ENCODE data around the gene PELI2. TPM values are rescaled to one million over a fixed set of nuclear protein-coding genes. Genes with fewer than 3 reads are reported as not detected.

PELI2 gene
- polyA plus RNA-seq, 1 donor = 25.7 TPM

GRCh38 chr14:56235388-56235787, 117.2 kb downstream of the PELI2 start:
- H3K4me3 ChIP-seq (ENCODE audit: low read length) = no peak overlapping the region
- no CpG with 5 or more reads among the region's 4 CpGs for WGBS (ENCODE audit: insufficient coverage, low lambda C conversion rate)
- H3K27ac ChIP-seq (ENCODE audit: low read length) = no peak overlapping the region
- no peaks in the 10 kb centered on the region for H3K36me3 ChIP-seq (ENCODE audit: control insufficient read depth, insufficient read depth, low read length)
- DNase-seq = no peak
- H3K9me3 ChIP-seq (ENCODE audit: control insufficient read depth, low read depth, low read length) = no peaks in the 10 kb centered on the region
- H3K27me3 ChIP-seq (ENCODE audit: control insufficient read depth, insufficient read depth, low read length) = no peaks in the 10 kb centered on the region
- H3K4me1 ChIP-seq (ENCODE audit: control insufficient read depth, insufficient read depth, low read length) = no peaks in the 10 kb centered on the region

- no peak for DNase-seq
- H3K4me1 ChIP-seq (ENCODE audit: control insufficient read depth, insufficient read depth, low read length) = no peaks in the 10 kb centered on the region
- H3K27ac ChIP-seq (ENCODE audit: low read length) = no peak overlapping the region
- H3K9me3 ChIP-seq (ENCODE audit: control insufficient read depth, low read depth, low read length) = no peaks in the 10 kb centered on the region
- H3K36me3 ChIP-seq (ENCODE audit: control insufficient read depth, insufficient read depth, low read length) = no peaks in the 10 kb centered on the region
- no peaks in the 10 kb centered on the region for H3K27me3 ChIP-seq (ENCODE audit: control insufficient read depth, insufficient read depth, low read length)
- WGBS (ENCODE audit: insufficient coverage, low lambda C conversion rate) = no CpG with 5 or more reads among the region's 2 CpGs
- no peak overlapping the region for H3K4me3 ChIP-seq (ENCODE audit: low read length)
These were observed 119.2 kb downstream of the PELI2 start for GRCh38 chr14:56237398-56237797.

- no peak for DNase-seq
- Histone ChIP-seq H3K9me3 (ENCODE audit: control insufficient read depth, low read depth, low read length) (no peaks in the 10 kb centered on the region), H3K27ac (ENCODE audit: low read length) (no peak overlapping the region), H3K27me3 (ENCODE audit: control insufficient read depth, insufficient read depth, low read length) (no peaks in the 10 kb centered on the region), H3K4me1 (ENCODE audit: control insufficient read depth, insufficient read depth, low read length) (no peaks in the 10 kb centered on the region), H3K4me3 (ENCODE audit: low read length) (no peak overlapping the region), H3K36me3 (ENCODE audit: control insufficient read depth, insufficient read depth, low read length) (no peaks in the 10 kb centered on the region)
- WGBS (ENCODE audit: insufficient coverage, low lambda C conversion rate) = 97% methylated on average over 4 of the region's 6 CpGs
These were observed 123.2 kb downstream of the PELI2 start for GRCh38 chr14:56241461-56241860.

- Histone ChIP-seq H3K27ac (ENCODE audit: low read length) (no peak overlapping the region), H3K4me3 (ENCODE audit: low read length) (no peak overlapping the region), H3K36me3 (ENCODE audit: control insufficient read depth, insufficient read depth, low read length) (no peaks in the 10 kb centered on the region), H3K27me3 (ENCODE audit: control insufficient read depth, insufficient read depth, low read length) (no peaks in the 10 kb centered on the region), H3K9me3 (ENCODE audit: control insufficient read depth, low read depth, low read length) (no peaks in the 10 kb centered on the region), H3K4me1 (ENCODE audit: control insufficient read depth, insufficient read depth, low read length) (no peaks in the 10 kb centered on the region)
- WGBS (ENCODE audit: insufficient coverage, low lambda C conversion rate) = no CpG with 5 or more reads among the region's 2 CpGs
- no peak for DNase-seq
These were observed 124.9 kb downstream of the PELI2 start for GRCh38 chr14:56243110-56243509.

GRCh38 chr14:56244138-56244789, 126.1 kb downstream of the PELI2 start:
- DNase-seq = no peak
- 77% methylated on average over 3 of the region's 5 CpGs for WGBS (ENCODE audit: insufficient coverage, low lambda C conversion rate)
- no peak overlapping the region for H3K27ac ChIP-seq (ENCODE audit: low read length)

GRCh38 chr14:56247495-56248200, 129.4 kb downstream of the PELI2 start:
- Histone ChIP-seq H3K27ac (ENCODE audit: low read length) (no peak overlapping the region), H3K36me3 (ENCODE audit: control insufficient read depth, insufficient read depth, low read length) (peaks cover 4% of the 10 kb centered on the region), H3K27me3 (ENCODE audit: control insufficient read depth, insufficient read depth, low read length) (no peaks in the 10 kb centered on the region), H3K4me3 (ENCODE audit: low read length) (no peak overlapping the region), H3K4me1 (ENCODE audit: control insufficient read depth, insufficient read depth, low read length) (no peaks in the 10 kb centered on the region), H3K9me3 (ENCODE audit: control insufficient read depth, low read depth, low read length) (no peaks in the 10 kb centered on the region)
- 100% methylated on average over 1 of the region's 5 CpGs for WGBS (ENCODE audit: insufficient coverage, low lambda C conversion rate)
- DNase-seq = no peak

More at GRCh38 chr14:56244138-56244789, 126.1 kb downstream of the PELI2 start:
- Histone ChIP-seq H3K4me3 (ENCODE audit: low read length) (no peak overlapping the region), H3K27me3 (ENCODE audit: control insufficient read depth, insufficient read depth, low read length) (no peaks in the 10 kb centered on the region), H3K36me3 (ENCODE audit: control insufficient read depth, insufficient read depth, low read length) (no peaks in the 10 kb centered on the region), H3K4me1 (ENCODE audit: control insufficient read depth, insufficient read depth, low read length) (no peaks in the 10 kb centered on the region), H3K9me3 (ENCODE audit: control insufficient read depth, low read depth, low read length) (no peaks in the 10 kb centered on the region)

GRCh38 chr14:56248442-56248841, 130.2 kb downstream of the PELI2 start:
- H3K27ac ChIP-seq (ENCODE audit: low read length) = no peak overlapping the region
- no CpG with 5 or more reads among the region's 5 CpGs for WGBS (ENCODE audit: insufficient coverage, low lambda C conversion rate)
- H3K4me1 ChIP-seq (ENCODE audit: control insufficient read depth, insufficient read depth, low read length) = no peaks in the 10 kb centered on the region
- no peaks in the 10 kb centered on the region for H3K27me3 ChIP-seq (ENCODE audit: control insufficient read depth, insufficient read depth, low read length)
- H3K4me3 ChIP-seq (ENCODE audit: low read length) = no peak overlapping the region
- H3K36me3 ChIP-seq (ENCODE audit: control insufficient read depth, insufficient read depth, low read length) = peaks cover 4% of the 10 kb centered on the region
- no peaks in the 10 kb centered on the region for H3K9me3 ChIP-seq (ENCODE audit: control insufficient read depth, low read depth, low read length)
- DNase-seq = no peak

- H3K36me3 ChIP-seq (ENCODE audit: control insufficient read depth, insufficient read depth, low read length) = no peaks in the 10 kb centered on the region
- no peak overlapping the region for H3K4me3 ChIP-seq (ENCODE audit: low read length)
- H3K4me1 ChIP-seq (ENCODE audit: control insufficient read depth, insufficient read depth, low read length) = no peaks in the 10 kb centered on the region
- no peak for DNase-seq
- no peak overlapping the region for H3K27ac ChIP-seq (ENCODE audit: low read length)
- 81% methylated on average over 3 of the region's 4 CpGs for WGBS (ENCODE audit: insufficient coverage, low lambda C conversion rate)
- no peaks in the 10 kb centered on the region for H3K27me3 ChIP-seq (ENCODE audit: control insufficient read depth, insufficient read depth, low read length)
- peaks cover 2% of the 10 kb centered on the region for H3K9me3 ChIP-seq (ENCODE audit: control insufficient read depth, low read depth, low read length)
These were observed 142.8 kb downstream of the PELI2 start for GRCh38 chr14:56261046-56261445.

- Histone ChIP-seq H3K4me1 (ENCODE audit: control insufficient read depth, insufficient read depth, low read length) (no peaks in the 10 kb centered on the region), H3K27me3 (ENCODE audit: control insufficient read depth, insufficient read depth, low read length) (no peaks in the 10 kb centered on the region), H3K9me3 (ENCODE audit: control insufficient read depth, low read depth, low read length) (peaks cover 2% of the 10 kb centered on the region), H3K36me3 (ENCODE audit: control insufficient read depth, insufficient read depth, low read length) (no peaks in the 10 kb centered on the region), H3K4me3 (ENCODE audit: low read length) (no peak overlapping the region), H3K27ac (ENCODE audit: low read length) (no peak overlapping the region)
- WGBS (ENCODE audit: insufficient coverage, low lambda C conversion rate) = no CpG with 5 or more reads among the region's 3 CpGs
- no peak for DNase-seq
These were observed 144.3 kb downstream of the PELI2 start for GRCh38 chr14:56262530-56262929.

- Histone ChIP-seq H3K27ac (ENCODE audit: low read length) (no peak overlapping the region), H3K4me3 (ENCODE audit: low read length) (no peak overlapping the region), H3K36me3 (ENCODE audit: control insufficient read depth, insufficient read depth, low read length) (no peaks in the 10 kb centered on the region), H3K9me3 (ENCODE audit: control insufficient read depth, low read depth, low read length) (no peaks in the 10 kb centered on the region), H3K27me3 (ENCODE audit: control insufficient read depth, insufficient read depth, low read length) (no peaks in the 10 kb centered on the region), H3K4me1 (ENCODE audit: control insufficient read depth, insufficient read depth, low read length) (no peaks in the 10 kb centered on the region)
- DNase-seq = no peak
- 92% methylated on average over 2 of the region's 2 CpGs for WGBS (ENCODE audit: insufficient coverage, low lambda C conversion rate)
These were observed 149.8 kb downstream of the PELI2 start for GRCh38 chr14:56268039-56268438.

- no peaks in the 10 kb centered on the region for H3K36me3 ChIP-seq (ENCODE audit: control insufficient read depth, insufficient read depth, low read length)
- DNase-seq = no peak
- no peaks in the 10 kb centered on the region for H3K27me3 ChIP-seq (ENCODE audit: control insufficient read depth, insufficient read depth, low read length)
- H3K4me1 ChIP-seq (ENCODE audit: control insufficient read depth, insufficient read depth, low read length) = no peaks in the 10 kb centered on the region
- no peak overlapping the region for H3K27ac ChIP-seq (ENCODE audit: low read length)
- no peaks in the 10 kb centered on the region for H3K9me3 ChIP-seq (ENCODE audit: control insufficient read depth, low read depth, low read length)
- WGBS (ENCODE audit: insufficient coverage, low lambda C conversion rate) = no CpG with 5 or more reads among the region's 5 CpGs
- no peak overlapping the region for H3K4me3 ChIP-seq (ENCODE audit: low read length)
These were observed 150.5 kb downstream of the PELI2 start for GRCh38 chr14:56268673-56269072.
